ENCODE data around the gene YPEL5. TPM values are rescaled to one million over a fixed set of nuclear protein-coding genes. Genes with fewer than 3 reads are reported as not detected.
A peak's percentile ranks its signal among the peaks of the same experiment; 100 is the strongest.

Gene YPEL5
- total and polyA plus RNA-seq, 10 of the 15 experiments (the other 5 are each of a cell fraction or from before 2014, with no cell fraction given): 18.8 to 47.3 (median 21.7) TPM

- TF ChIP-seq ATF3 (IDR thresholded peaks at IDR 0.05; ENCODE audit: borderline replicate concordance, extremely low read depth, low read depth, low read length): no peak
- TF ChIP-seq ZNF274 (IDR thresholded peaks at IDR 0.05; ENCODE audit: insufficient read depth, insufficient read length): no peak
- TF ChIP-seq ZNF207 (IDR thresholded peaks at IDR 0.05; ENCODE audit: borderline replicate concordance): no peak
- no peak for TF ChIP-seq GATAD2B (conservative IDR thresholded peaks at IDR 0.05; ENCODE audit: low read depth)
- no peak for TF ChIP-seq FOXK2 (IDR thresholded peaks at IDR 0.05)
- no peak for TF ChIP-seq RB1 (IDR thresholded peaks at IDR 0.05; ENCODE audit: borderline replicate concordance)
- no peak for TF ChIP-seq HDGF (IDR thresholded peaks at IDR 0.05)
- no peak for TF ChIP-seq HDAC6 (IDR thresholded peaks at IDR 0.05; ENCODE audit: unreplicated experiment)
- no peak for TF ChIP-seq SMAD5 (IDR thresholded peaks at IDR 0.05; ENCODE audit: low read depth)
Observed at GRCh38 chr2:30205456-30205855, 58.6 kb downstream of the YPEL5 start (continued).

GRCh38 chr2:30206461-30207430 lies 59.9 kb downstream of the YPEL5 start:
- in situ Hi-C loops (cut with MboI): loop anchor here (5.0 kb wide), 1 partner anchor 501 kb away; no protein-coding TSS in a partner anchor
- POLR2A ChIA-PET: interaction anchor here (1.1 to 1.2 kb wide), 2 partner anchors 11 to 499 kb away, joined by 3 read pairs; no protein-coding TSS in a partner anchor
- intact Hi-C loops (cut with micrococcal nuclease; ENCODE audit: unreplicated experiment): loop anchor here (5.0 kb wide), 3 partner anchors 39 to 486 kb away; partner anchors contain the start of gene LCLAT1
- TF ChIP-seq SREBF1 (IDR thresholded peaks at IDR 0.05; ENCODE audit: low read length): no peak
- no peak for TF ChIP-seq ZNF24 (IDR thresholded peaks at IDR 0.05)
- TF ChIP-seq SKIL (IDR thresholded peaks at IDR 0.05; ENCODE audit: low read depth, poor library complexity, severe bottlenecking): no peak
- TF ChIP-seq CTCF (IDR thresholded peaks at IDR 0.05 in 2 of 3, conservative IDR thresholded peaks at IDR 0.05 in 1 of 3; ENCODE audit: control insufficient read depth in 2 of 3, extremely low read depth in 1 of 3, insufficient read depth in 1 of 3, low read depth in 3 of 3, low read length in 3 of 3): peak in 1 of 3 experiments; percentile 8; a peak in 1 of 6 replicates

More at GRCh38 chr2:30206461-30207430, 59.9 kb downstream of the YPEL5 start:
- Histone ChIP-seq H3K79me2 (ENCODE audit: control insufficient read depth, insufficient read depth, low read length) (no peaks in the 10 kb centered on the region), H3K4me1 (ENCODE audit: control insufficient read depth, insufficient read depth, low read length) (peaks cover 2% of the 10 kb centered on the region), H3K27ac (ENCODE audit: control insufficient read depth, insufficient read depth) (no peak overlapping the region), H2AFZ (ENCODE audit: control insufficient read depth, low read depth, low read length) (no peak overlapping the region), H4K20me1 (ENCODE audit: control insufficient read depth, insufficient read depth) (no peaks in the 10 kb centered on the region; the same call in 1 of the 2 replicates), H3K36me3 (ENCODE audit: control insufficient read depth in 2 of 2, insufficient read depth in 2 of 2, low read length in 1 of 2) (no peaks in the 10 kb centered on the region), H3K9me3 (replicated peaks; ENCODE audit: control insufficient read depth, insufficient read depth, low read length) (no peaks in the 10 kb centered on the region), H3K9ac (ENCODE audit: control insufficient read depth, insufficient read depth, low read length) (no peak overlapping the region), H3K4me3 (no peak overlapping the region), H3K27me3 (replicated peaks in 1 of 2; ENCODE audit: control insufficient read depth in 2 of 2, insufficient read depth in 2 of 2, low read length in 1 of 2) (no peaks in the 10 kb centered on the region; a peak in 1 of 4 replicates), H3K4me2 (ENCODE audit: control insufficient read depth, insufficient read depth) (no peak overlapping the region)
- ATAC-seq (peak; percentile 36; the same call in 2 of the 3 replicates), FAIRE-seq (no peak), DNase-seq (ENCODE audit: low read depth, low spot score) (no peak)
- CTCF ChIA-PET: interaction anchor here (0.8 to 9.8 kb wide), 13 partner anchors 8 to 503 kb away, joined by 3 to 334 read pairs (median 40); partner anchors contain the start of genes LBH and LCLAT1
- SMC1A ChIA-PET (ENCODE audit: uncharacterized antibody, unreplicated experiment): interaction anchor here (0.7 to 12.7 kb wide), 22 partner anchors 22 to 505 kb away, joined by 3 to 444 read pairs (median 8); partner anchors contain the start of gene LBH
- no TSS peak for BruUV-seq (replicated peaks)
- WGBS (ENCODE audit: insufficient coverage, insufficient replicate concordance, low lambda C conversion rate, missing lambda C conversion rate): 52% methylated on average over 9 of the region's 9 CpGs
- RAD21 ChIA-PET (ENCODE audit: unreplicated experiment): interaction anchor here (0.6 to 9.8 kb wide), 14 partner anchors 9 to 503 kb away, joined by 3 to 322 read pairs (median 4); partner anchors contain the start of gene LBH

Measured in GM12878 (cell line).